Endothelial cell of umbilical vein (primary cell): Measurements from ENCODE around the gene PMFBP1. TPM values are rescaled to one million over a fixed set of nuclear protein-coding genes. Genes with fewer than 3 reads are reported as not detected.

Experiments
- BruUV-seq: library from RNA; stranded (reverse); fragments of 400-500 nt; replicated peaks from 2 replicates; lab custom pipeline; 2021; lab: Mats Ljungman, UMichigan
- CTCF ChIA-PET: fragments of 300-600, 350-600 bp; sonication (Branson Sonifier 250); formaldehyde crosslinking; loops from one replicate; lab custom pipeline; 2021; ENCODE audit warnings: antibody characterized with exemption, inconsistent platforms; lab: Charles Lee
- POLR2A ChIA-PET: fragments of 300-600, 350-600 bp; sonication (Branson Sonifier 250); formaldehyde crosslinking; loops from one replicate; lab custom pipeline; 2021; ENCODE audit warnings: antibody characterized with exemption, inconsistent platforms; lab: Charles Lee
- DNase-seq: peaks from one replicate; pipeline ENCODE4 v3.0.0-alpha.2; 2011; ENCODE audit warnings: low read depth, low spot score
- FAIRE-seq: peaks from 2 replicates; lab custom pipeline; 2011; peaks lifted over from hg19 to GRCh38; lab: Jason Lieb, UNC
- H2AFZ ChIP-seq: 2 replicates; pipeline ENCODE4 v1.6.0; 2012; ENCODE audit warnings: low read depth, low read length, control low read depth, inconsistent platforms
- H3K27ac ChIP-seq: 2 replicates; pipeline ENCODE4 v1.5.1; 2011; ENCODE audit warnings: low read depth, mild to moderate bottlenecking, control low read depth, low read length, moderate library complexity; ENCODE audit not compliant: insufficient read depth
- H3K27me3 ChIP-seq, 2 experiments: 2 replicates each; pipeline versions ENCODE4 v1.6.0 to v1.6.1; 2011; ENCODE audit warnings: low read length in 2 of 2, mixed read lengths in 1 of 2; ENCODE audit not compliant: control insufficient read depth in 2 of 2, insufficient read depth in 2 of 2
- H3K36me3 ChIP-seq, 2 experiments: 2 replicates in 1 of 2; 3 replicates in 1 of 2; pipeline ENCODE4 v1.5.1; 2011; ENCODE audit warnings: low read length in 2 of 2, mild to moderate bottlenecking in 1 of 2, moderate library complexity in 1 of 2; ENCODE audit not compliant: control insufficient read depth in 2 of 2, insufficient read depth in 2 of 2; ENCODE audit errors: extremely low read depth in 1 of 2
- H3K4me1 ChIP-seq: 3 replicates; pipeline ENCODE4 v1.5.1; 2011; ENCODE audit warnings: mild to moderate bottlenecking, low read length; ENCODE audit not compliant: control insufficient read depth, insufficient read depth; ENCODE audit errors: extremely low read depth
- H3K4me2 ChIP-seq: 2 replicates; pipeline ENCODE4 v1.6.1; 2011; ENCODE audit warnings: low read length, control low read depth, mixed read lengths; ENCODE audit not compliant: insufficient read depth
- H3K4me3 ChIP-seq, 3 experiments: fragments of 200-600 bp in 1 of 3; sonication (generic), shearing (Covaris generic) in 1 of 3; replicated peaks in 1 of 3; 2 replicates each; pipeline ENCODE4 v1.5.1; 2011 to 2016; ENCODE audit warnings: control low read depth in 3 of 3, low read length in 3 of 3, mild to moderate bottlenecking in 2 of 3, inconsistent platforms in 1 of 3, low read depth in 1 of 3, moderate library complexity in 1 of 3; ENCODE audit not compliant: insufficient read depth in 1 of 3
- H3K79me2 ChIP-seq: 2 replicates; pipeline ENCODE4 v1.6.0; 2012; ENCODE audit warnings: low read length, inconsistent platforms; ENCODE audit not compliant: control insufficient read depth, insufficient read depth
- H3K9ac ChIP-seq: replicated peaks from 2 replicates; pipeline ENCODE3; 2011; ENCODE audit warnings: low read length, control low read depth; ENCODE audit not compliant: insufficient read depth; ENCODE audit errors: extremely low read depth
- H3K9me1 ChIP-seq: replicated peaks from 3 replicates; pipeline ENCODE4 v1.6.0; 2011; ENCODE audit warnings: mild to moderate bottlenecking, low read length; ENCODE audit not compliant: control insufficient read depth, insufficient read depth; ENCODE audit errors: extremely low read depth
- H3K9me3 ChIP-seq: replicated peaks from 2 replicates; pipeline ENCODE4 v1.5.1; 2012; ENCODE audit warnings: low read length, inconsistent platforms; ENCODE audit not compliant: control insufficient read depth, insufficient read depth
- H4K20me1 ChIP-seq: replicated peaks from 2 replicates; pipeline ENCODE3; 2011; ENCODE audit warnings: mild to moderate bottlenecking, low read length; ENCODE audit not compliant: control insufficient read depth, insufficient read depth; ENCODE audit errors: extremely low read depth
- CTCF ChIP-seq, 2 donors: IDR thresholded peaks; 1 replicate in 1 of 2; 2 replicates in 1 of 2; pipeline ENCODE4 v1.5.1; 2011; ENCODE audit warnings: low read length in 2 of 2, mild to moderate bottlenecking in 2 of 2, moderate library complexity in 2 of 2, control low read depth in 1 of 2, inconsistent platforms in 1 of 2, low read depth in 1 of 2; ENCODE audit not compliant: insufficient read depth in 1 of 2; ENCODE audit errors: extremely low read depth in 1 of 2
- EZH2 ChIP-seq: IDR thresholded peaks from 2 replicates; pipeline ENCODE4 v1.6.1; 2012; ENCODE audit warnings: borderline replicate concordance, low read depth, mild to moderate bottlenecking, moderate library complexity, low read length, inconsistent platforms; ENCODE audit not compliant: severe bottlenecking
- FOS ChIP-seq: IDR thresholded peaks from 2 replicates; pipeline ENCODE4 v1.6.1; 2011; ENCODE audit warnings: mild to moderate bottlenecking, low read length, moderate library complexity, borderline replicate concordance; ENCODE audit not compliant: insufficient read depth
- GATA2 ChIP-seq: IDR thresholded peaks from 2 replicates; pipeline ENCODE4 v1.7.0; 2011; ENCODE audit warnings: low read depth, mild to moderate bottlenecking, moderate library complexity, mixed read lengths, low read length; ENCODE audit not compliant: insufficient read length, insufficient read depth
- JUN ChIP-seq: IDR thresholded peaks from 2 replicates; pipeline ENCODE4 v1.6.1; 2011; ENCODE audit warnings: borderline replicate concordance, low read depth; ENCODE audit not compliant: insufficient read length, insufficient read depth
- MAX ChIP-seq: IDR thresholded peaks from 2 replicates; pipeline ENCODE4 v1.6.1; 2011; ENCODE audit not compliant: insufficient read depth, insufficient read length
- MYC ChIP-seq: IDR thresholded peaks from one replicate; pipeline ENCODE4 v1.6.1; 2011; ENCODE audit warnings: mild to moderate bottlenecking, low read depth, low read length
- POLR2A ChIP-seq: IDR thresholded peaks from 2 replicates; pipeline ENCODE4 v1.6.1; 2012; ENCODE audit warnings: low read depth, mild to moderate bottlenecking, control low read depth, low read length
- POLR2AphosphoS5 ChIP-seq: IDR thresholded peaks from 2 replicates; pipeline ENCODE4 v1.6.1; 2012; ENCODE audit warnings: low read depth, mild to moderate bottlenecking, control low read depth, low read length, moderate library complexity; ENCODE audit not compliant: insufficient read depth
- dilution Hi-C: fragments of 300-500 bp; cut with MboI; formaldehyde crosslinking; loops from one replicate; pipeline ENCODE4 v1.15.0; 2019; ENCODE audit warnings: low sequenced_read_pairs; ENCODE audit not compliant: extremely low pct_ligation_motif_present
- intact Hi-C: fragments of 100-400 bp; cut with micrococcal nuclease; formaldehyde crosslinking; loops from one replicate; pipeline ENCODE4 v1.10.0; 2022
- polyA plus RNA-seq, 4 experiments: library from polyadenylated mRNA; depleted of rRNA in 3 of 4; stranded (reverse) in 3 of 4; unstranded in 1 of 4; fragments of >200 nt; gene quantifications; 2 replicates each; pipeline versions ENCODE4 v1.2.1 to v1.2.3, GENCODE V29; 2011 to 2012; ENCODE audit warnings: missing spikeins in 1 of 4
- total RNA-seq: library from RNA; stranded (reverse); gene quantifications from 2 replicates; pipeline ENCODE4 v1.2.3, GENCODE V29; 2021

The PMFBP1 gene
- total and polyA plus RNA-seq, 2 donors (not counting 3 experiments of a cell fraction or from before 2014, with no cell fraction given), result 0.12 to 0.42 TPM

DNA sequence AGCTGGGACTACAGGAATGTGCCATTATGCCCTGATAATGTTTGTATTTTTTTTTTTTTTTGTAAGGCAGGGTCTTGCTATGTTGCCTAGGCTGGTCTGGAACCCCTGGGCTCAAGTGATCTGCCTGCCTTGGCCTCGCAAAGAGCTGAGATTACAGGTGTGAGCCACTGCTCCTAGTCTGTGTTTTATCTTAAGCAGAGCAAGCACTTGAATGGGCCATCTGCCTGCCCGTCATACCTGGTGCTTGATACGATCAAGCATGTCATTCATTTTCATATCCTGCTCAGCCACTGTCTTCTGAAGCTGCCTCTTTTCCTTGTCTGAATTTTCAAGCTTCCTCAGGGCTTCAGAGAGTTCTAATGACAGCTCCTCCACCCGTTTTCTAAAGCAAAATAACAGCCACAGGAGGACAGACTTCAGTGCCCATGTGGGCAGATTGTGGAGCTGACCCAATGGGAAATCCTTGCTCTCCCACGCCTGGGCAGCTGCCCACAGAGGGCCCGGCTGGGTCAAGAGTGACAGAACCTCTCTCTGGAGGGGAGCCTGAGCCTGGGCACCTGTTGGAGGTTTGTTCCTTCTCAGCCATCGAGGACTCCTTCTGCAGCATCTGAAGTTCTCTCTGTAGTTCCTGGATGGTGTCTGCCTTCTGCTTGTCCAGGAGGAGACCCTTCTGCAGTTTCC, 41.8 kb downstream of the PMFBP1 start:
- Histone ChIP-seq H3K4me1 (peaks cover 2% of the 10 kb centered on the region), H3K9me3 (no peaks in the 10 kb centered on the region), H3K9ac (no peak overlapping the region), H3K27ac (no peak overlapping the region), H3K79me2 (no peaks in the 10 kb centered on the region), H3K27me3 (peaks cover 0 to 3% of the 10 kb centered on the region in 2 experiments), H3K9me1 (no peaks in the 10 kb centered on the region), H3K4me2 (no peak overlapping the region), H3K36me3 (no peaks in the 10 kb centered on the region), H4K20me1 (no peaks in the 10 kb centered on the region), H3K4me3 (no peak overlapping the region), H2AFZ (no peak overlapping the region)
- BruUV-seq, result no TSS peak
- ChIA-PET POLR2A (no interaction called here), CTCF (interaction anchor here (1.0 to 2.9 kb wide), 6 partner anchors 9 to 1748 kb away, joined by 3 to 10 read pairs (median 3); no protein-coding TSS in a partner anchor)
- dilution Hi-C loops (loop anchor here (25.0 kb wide), 1 partner anchor 332 kb away; no protein-coding TSS in a partner anchor), intact Hi-C loops (loop anchor here (10.0 kb wide), 1 partner anchor 1905 kb away; no protein-coding TSS in a partner anchor)
- TF ChIP-seq FOS, result no peak
- TF ChIP-seq POLR2AphosphoS5, result no peak
- no peak for TF ChIP-seq POLR2A
- no peak for TF ChIP-seq CTCF (IDR thresholded peaks at IDR 0.05; ENCODE audit: extremely low read depth in 1 of 2, insufficient read depth in 1 of 2, low read depth in 1 of 2, low read length in 2 of 2)
- TF ChIP-seq EZH2, result no peak
- TF ChIP-seq MYC, result no peak
- no peak for TF ChIP-seq JUN
- no peak for TF ChIP-seq MAX
- no peak for TF ChIP-seq GATA2
- no peak for DNase-seq
- FAIRE-seq, result no peak
